GM12892 (cell line): Measurements from ENCODE around the gene CASKIN1.

Experiments used
- POLR2A ChIP-seq: IDR thresholded peaks from 2 replicates; pipeline ENCODE4 v1.6.1; 2011; ENCODE audit warnings: low read depth, low read length, control low read depth
- POLR2AphosphoS5 ChIP-seq: IDR thresholded peaks from 2 replicates; pipeline ENCODE4 v1.6.1; 2011; ENCODE audit warnings: low read depth, low read length, control low read depth
- TAF1 ChIP-seq: IDR thresholded peaks from 2 replicates; pipeline ENCODE4 v1.6.1; 2011; ENCODE audit warnings: low read depth, mild to moderate bottlenecking, control low read depth, low read length, borderline replicate concordance

DNA sequence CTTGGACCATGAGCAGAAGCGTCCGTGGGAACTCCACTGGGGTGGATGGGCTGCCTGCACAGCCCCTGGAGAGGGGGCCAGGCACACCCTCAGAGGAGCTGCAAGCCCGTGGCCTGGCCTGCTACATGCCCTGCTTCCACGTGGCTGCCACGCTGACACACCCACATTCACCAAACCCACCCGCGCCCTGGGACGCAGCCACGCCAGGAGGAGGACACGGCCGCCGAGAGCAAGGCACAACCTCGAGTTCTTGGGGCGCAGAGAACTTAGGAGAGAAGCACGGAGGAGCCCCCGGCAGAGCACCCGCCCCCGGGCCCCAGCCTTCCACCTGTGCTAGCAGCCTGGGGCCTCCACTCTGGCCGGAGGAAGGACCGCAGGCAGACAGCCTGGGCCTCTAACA lies 18.8 kb downstream of the CASKIN1 start:
- no peak for TF ChIP-seq POLR2A
- TF ChIP-seq POLR2AphosphoS5: no peak
- no peak for TF ChIP-seq TAF1
